ENCODE measurements around the gene USP13. TPM values are rescaled to one million over a fixed set of nuclear protein-coding genes. Genes with fewer than 3 reads are reported as not detected.
A peak's percentile ranks its signal among the peaks of the same experiment; 100 is the strongest.

The USP13 gene
- total and polyA plus RNA-seq, 2 experiments from 2014 or later = 9.6 to 22.7 TPM

DNA sequence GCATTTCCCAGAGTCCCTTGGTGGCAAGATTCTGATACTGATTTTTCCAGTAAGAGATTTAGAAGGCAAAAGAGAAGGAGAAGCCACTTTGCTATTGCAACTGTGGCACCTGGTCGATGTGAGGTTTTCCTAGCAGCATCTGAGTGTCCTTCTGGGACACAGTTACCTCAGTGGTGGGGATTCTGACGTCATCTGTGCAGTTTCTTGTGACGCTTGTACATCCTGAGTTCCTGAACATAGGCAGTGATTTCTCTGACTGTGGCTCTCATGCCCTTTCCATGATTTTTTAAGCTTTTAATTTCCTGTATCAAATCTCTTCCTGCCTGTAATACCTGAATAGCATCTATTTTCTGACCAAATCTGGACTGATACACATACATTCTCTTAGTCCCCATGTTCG lies 8.9 kb downstream of the USP13 start:
- H3K4me1 Mint-ChIP-seq = peaks cover 44% of the 10 kb centered on the region
- Histone ChIP-seq H2AFZ (no peak overlapping the region), H3K4me3 (no peak overlapping the region), H3K4me2 (peak overlapping the region; percentile 38; the same call in 1 of the 2 replicates), H3K4me1 (ENCODE audit: insufficient read depth) (peaks cover 28% of the 10 kb centered on the region), H3K36me3 (ENCODE audit: insufficient read depth) (no peaks in the 10 kb centered on the region), H3K27me3 (ENCODE audit: insufficient read depth) (no peaks in the 10 kb centered on the region), H3K9me2 (ENCODE audit: insufficient read depth) (no peaks in the 10 kb centered on the region), H3K27ac (ENCODE audit: low read depth) (no peak overlapping the region; the same call in 1 of the 2 replicates), H4K20me1 (replicated peaks; ENCODE audit: insufficient read depth) (peaks cover 51% of the 10 kb centered on the region), H3K79me2 (replicated peaks; ENCODE audit: insufficient read depth) (peaks cover 100% of the 10 kb centered on the region), H3F3A (replicated peaks; ENCODE audit: low read depth) (no peaks in the 10 kb centered on the region)
- H3K36me3 Mint-ChIP-seq (ENCODE audit: low read depth) = peaks cover 3% of the 10 kb centered on the region; the same call in 1 of the 3 replicates
- DNase-seq (ENCODE audit: low spot score) (no peak), ATAC-seq (no peak)
- no peak overlapping the region for H3K27ac Mint-ChIP-seq
- no peak overlapping the region for H3K4me3 Mint-ChIP-seq
- H3K27me3 Mint-ChIP-seq (ENCODE audit: insufficient read depth, low read depth, poor library complexity) = peaks cover 3% of the 10 kb centered on the region
- H3K9me3 Mint-ChIP-seq = no peaks in the 10 kb centered on the region
- TF ChIP-seq ZNF331 (CRISPR knock-in tag; IDR thresholded peaks at IDR 0.05; ENCODE audit: low read depth) (no peak), NANOG (IDR thresholded peaks at IDR 0.05; ENCODE audit: borderline replicate concordance) (no peak), POLR2AphosphoS5 (IDR thresholded peaks at IDR 0.05; ENCODE audit: low read depth) (no peak)
- TF ChIP-seq, protein P1, sequence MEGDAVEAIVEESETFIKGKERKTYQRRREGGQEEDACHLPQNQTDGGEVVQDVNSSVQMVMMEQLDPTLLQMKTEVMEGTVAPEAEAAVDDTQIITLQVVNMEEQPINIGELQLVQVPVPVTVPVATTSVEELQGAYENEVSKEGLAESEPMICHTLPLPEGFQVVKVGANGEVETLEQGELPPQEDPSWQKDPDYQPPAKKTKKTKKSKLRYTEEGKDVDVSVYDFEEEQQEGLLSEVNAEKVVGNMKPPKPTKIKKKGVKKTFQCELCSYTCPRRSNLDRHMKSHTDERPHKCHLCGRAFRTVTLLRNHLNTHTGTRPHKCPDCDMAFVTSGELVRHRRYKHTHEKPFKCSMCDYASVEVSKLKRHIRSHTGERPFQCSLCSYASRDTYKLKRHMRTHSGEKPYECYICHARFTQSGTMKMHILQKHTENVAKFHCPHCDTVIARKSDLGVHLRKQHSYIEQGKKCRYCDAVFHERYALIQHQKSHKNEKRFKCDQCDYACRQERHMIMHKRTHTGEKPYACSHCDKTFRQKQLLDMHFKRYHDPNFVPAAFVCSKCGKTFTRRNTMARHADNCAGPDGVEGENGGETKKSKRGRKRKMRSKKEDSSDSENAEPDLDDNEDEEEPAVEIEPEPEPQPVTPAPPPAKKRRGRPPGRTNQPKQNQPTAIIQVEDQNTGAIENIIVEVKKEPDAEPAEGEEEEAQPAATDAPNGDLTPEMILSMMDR (conservative IDR thresholded peaks at IDR 0.05; ENCODE audit: low read depth in 2 of 2) = no peak

GRCh38 chr3:179663093-179663492 lies 10.3 kb downstream of the USP13 start:
- Histone ChIP-seq H3K9me2 (ENCODE audit: insufficient read depth) (no peaks in the 10 kb centered on the region), H2AFZ (no peak overlapping the region), H3K4me3 (no peak overlapping the region), H3K79me2 (replicated peaks; ENCODE audit: insufficient read depth) (peaks cover 100% of the 10 kb centered on the region), H3K4me2 (no peak overlapping the region), H3K27me3 (ENCODE audit: insufficient read depth) (no peaks in the 10 kb centered on the region), H4K20me1 (replicated peaks; ENCODE audit: insufficient read depth) (peaks cover 60% of the 10 kb centered on the region), H3K36me3 (ENCODE audit: insufficient read depth) (no peaks in the 10 kb centered on the region), H3K27ac (ENCODE audit: low read depth) (no peak overlapping the region), H3F3A (replicated peaks; ENCODE audit: low read depth) (no peaks in the 10 kb centered on the region), H3K4me1 (ENCODE audit: insufficient read depth) (peaks cover 27% of the 10 kb centered on the region)
- ATAC-seq = no peak
- H3K4me3 Mint-ChIP-seq = no peak overlapping the region
- H3K36me3 Mint-ChIP-seq (ENCODE audit: low read depth) = no peaks in the 10 kb centered on the region
- H3K27me3 Mint-ChIP-seq (ENCODE audit: insufficient read depth, low read depth, poor library complexity) = peaks cover 2% of the 10 kb centered on the region
- TF ChIP-seq ZNF331 (CRISPR knock-in tag; IDR thresholded peaks at IDR 0.05; ENCODE audit: low read depth) = no peak
- TF ChIP-seq ZNF114 (CRISPR knock-in tag; IDR thresholded peaks at IDR 0.05) = no peak
- no peak for TF ChIP-seq EZH2phosphoT487 (IDR thresholded peaks at IDR 0.05; ENCODE audit: unreplicated experiment)
- no peak for TF ChIP-seq NANOG (IDR thresholded peaks at IDR 0.05; ENCODE audit: borderline replicate concordance)
- TF ChIP-seq ETS1 (IDR thresholded peaks at IDR 0.05) = no peak
- TF ChIP-seq, protein P1 (conservative IDR thresholded peaks at IDR 0.05; ENCODE audit: low read depth in 2 of 2) = no peak
- TF ChIP-seq, protein P2, sequence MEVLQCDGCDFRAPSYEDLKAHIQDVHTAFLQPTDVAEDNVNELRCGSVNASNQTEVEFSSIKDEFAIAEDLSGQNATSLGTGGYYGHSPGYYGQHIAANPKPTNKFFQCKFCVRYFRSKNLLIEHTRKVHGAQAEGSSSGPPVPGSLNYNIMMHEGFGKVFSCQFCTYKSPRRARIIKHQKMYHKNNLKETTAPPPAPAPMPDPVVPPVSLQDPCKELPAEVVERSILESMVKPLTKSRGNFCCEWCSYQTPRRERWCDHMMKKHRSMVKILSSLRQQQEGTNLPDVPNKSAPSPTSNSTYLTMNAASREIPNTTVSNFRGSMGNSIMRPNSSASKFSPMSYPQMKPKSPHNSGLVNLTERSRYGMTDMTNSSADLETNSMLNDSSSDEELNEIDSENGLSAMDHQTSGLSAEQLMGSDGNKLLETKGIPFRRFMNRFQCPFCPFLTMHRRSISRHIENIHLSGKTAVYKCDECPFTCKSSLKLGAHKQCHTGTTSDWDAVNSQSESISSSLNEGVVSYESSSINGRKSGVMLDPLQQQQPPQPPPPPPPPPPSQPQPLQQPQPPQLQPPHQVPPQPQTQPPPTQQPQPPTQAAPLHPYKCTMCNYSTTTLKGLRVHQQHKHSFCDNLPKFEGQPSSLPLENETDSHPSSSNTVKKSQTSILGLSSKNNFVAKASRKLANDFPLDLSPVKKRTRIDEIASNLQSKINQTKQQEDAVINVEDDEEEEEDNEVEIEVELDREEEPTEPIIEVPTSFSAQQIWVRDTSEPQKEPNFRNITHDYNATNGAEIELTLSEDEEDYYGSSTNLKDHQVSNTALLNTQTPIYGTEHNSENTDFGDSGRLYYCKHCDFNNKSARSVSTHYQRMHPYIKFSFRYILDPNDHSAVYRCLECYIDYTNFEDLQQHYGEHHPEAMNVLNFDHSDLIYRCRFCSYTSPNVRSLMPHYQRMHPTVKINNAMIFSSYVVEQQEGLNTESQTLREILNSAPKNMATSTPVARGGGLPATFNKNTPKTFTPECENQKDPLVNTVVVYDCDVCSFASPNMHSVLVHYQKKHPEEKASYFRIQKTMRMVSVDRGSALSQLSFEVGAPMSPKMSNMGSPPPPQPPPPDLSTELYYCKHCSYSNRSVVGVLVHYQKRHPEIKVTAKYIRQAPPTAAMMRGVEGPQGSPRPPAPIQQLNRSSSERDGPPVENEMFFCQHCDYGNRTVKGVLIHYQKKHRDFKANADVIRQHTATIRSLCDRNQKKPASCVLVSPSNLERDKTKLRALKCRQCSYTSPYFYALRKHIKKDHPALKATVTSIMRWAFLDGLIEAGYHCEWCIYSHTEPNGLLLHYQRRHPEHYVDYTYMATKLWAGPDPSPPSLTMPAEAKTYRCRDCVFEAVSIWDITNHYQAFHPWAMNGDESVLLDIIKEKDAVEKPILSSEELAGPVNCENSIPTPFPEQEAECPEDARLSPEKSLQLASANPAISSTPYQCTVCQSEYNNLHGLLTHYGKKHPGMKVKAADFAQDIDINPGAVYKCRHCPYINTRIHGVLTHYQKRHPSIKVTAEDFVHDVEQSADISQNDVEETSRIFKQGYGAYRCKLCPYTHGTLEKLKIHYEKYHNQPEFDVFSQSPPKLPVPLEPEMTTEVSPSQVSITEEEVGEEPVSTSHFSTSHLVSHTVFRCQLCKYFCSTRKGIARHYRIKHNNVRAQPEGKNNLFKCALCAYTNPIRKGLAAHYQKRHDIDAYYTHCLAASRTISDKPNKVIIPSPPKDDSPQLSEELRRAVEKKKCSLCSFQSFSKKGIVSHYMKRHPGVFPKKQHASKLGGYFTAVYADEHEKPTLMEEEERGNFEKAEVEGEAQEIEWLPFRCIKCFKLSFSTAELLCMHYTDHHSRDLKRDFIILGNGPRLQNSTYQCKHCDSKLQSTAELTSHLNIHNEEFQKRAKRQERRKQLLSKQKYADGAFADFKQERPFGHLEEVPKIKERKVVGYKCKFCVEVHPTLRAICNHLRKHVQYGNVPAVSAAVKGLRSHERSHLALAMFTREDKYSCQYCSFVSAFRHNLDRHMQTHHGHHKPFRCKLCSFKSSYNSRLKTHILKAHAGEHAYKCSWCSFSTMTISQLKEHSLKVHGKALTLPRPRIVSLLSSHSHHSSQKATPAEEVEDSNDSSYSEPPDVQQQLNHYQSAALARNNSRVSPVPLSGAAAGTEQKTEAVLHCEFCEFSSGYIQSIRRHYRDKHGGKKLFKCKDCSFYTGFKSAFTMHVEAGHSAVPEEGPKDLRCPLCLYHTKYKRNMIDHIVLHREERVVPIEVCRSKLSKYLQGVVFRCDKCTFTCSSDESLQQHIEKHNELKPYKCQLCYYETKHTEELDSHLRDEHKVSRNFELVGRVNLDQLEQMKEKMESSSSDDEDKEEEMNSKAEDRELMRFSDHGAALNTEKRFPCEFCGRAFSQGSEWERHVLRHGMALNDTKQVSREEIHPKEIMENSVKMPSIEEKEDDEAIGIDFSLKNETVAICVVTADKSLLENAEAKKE (CRISPR knock-in tag; IDR thresholded peaks at IDR 0.05) = no peak
- TF ChIP-seq JUNB (IDR thresholded peaks at IDR 0.05; ENCODE audit: unreplicated experiment) = no peak
- no peak for TF ChIP-seq EZH2 (IDR thresholded peaks at IDR 0.05; ENCODE audit: low read depth, unreplicated experiment)
- TF ChIP-seq POLR2AphosphoS5 (IDR thresholded peaks at IDR 0.05; ENCODE audit: low read depth) = no peak
- no peak for DNase-seq (ENCODE audit: low spot score)
- H3K27ac Mint-ChIP-seq = no peak overlapping the region
- no peaks in the 10 kb centered on the region for H3K9me3 Mint-ChIP-seq
- peaks cover 45% of the 10 kb centered on the region for H3K4me1 Mint-ChIP-seq
